GM03348 (cell line): ENCODE data around the gene DHRS11.

Experiments used
- DNase-seq: peaks from one replicate; pipeline ENCODE4 v3.0.0; 2012; ENCODE audit warnings: low spot score

Gene DHRS11, protein sequence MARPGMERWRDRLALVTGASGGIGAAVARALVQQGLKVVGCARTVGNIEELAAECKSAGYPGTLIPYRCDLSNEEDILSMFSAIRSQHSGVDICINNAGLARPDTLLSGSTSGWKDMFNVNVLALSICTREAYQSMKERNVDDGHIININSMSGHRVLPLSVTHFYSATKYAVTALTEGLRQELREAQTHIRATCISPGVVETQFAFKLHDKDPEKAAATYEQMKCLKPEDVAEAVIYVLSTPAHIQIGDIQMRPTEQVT

DNA sequence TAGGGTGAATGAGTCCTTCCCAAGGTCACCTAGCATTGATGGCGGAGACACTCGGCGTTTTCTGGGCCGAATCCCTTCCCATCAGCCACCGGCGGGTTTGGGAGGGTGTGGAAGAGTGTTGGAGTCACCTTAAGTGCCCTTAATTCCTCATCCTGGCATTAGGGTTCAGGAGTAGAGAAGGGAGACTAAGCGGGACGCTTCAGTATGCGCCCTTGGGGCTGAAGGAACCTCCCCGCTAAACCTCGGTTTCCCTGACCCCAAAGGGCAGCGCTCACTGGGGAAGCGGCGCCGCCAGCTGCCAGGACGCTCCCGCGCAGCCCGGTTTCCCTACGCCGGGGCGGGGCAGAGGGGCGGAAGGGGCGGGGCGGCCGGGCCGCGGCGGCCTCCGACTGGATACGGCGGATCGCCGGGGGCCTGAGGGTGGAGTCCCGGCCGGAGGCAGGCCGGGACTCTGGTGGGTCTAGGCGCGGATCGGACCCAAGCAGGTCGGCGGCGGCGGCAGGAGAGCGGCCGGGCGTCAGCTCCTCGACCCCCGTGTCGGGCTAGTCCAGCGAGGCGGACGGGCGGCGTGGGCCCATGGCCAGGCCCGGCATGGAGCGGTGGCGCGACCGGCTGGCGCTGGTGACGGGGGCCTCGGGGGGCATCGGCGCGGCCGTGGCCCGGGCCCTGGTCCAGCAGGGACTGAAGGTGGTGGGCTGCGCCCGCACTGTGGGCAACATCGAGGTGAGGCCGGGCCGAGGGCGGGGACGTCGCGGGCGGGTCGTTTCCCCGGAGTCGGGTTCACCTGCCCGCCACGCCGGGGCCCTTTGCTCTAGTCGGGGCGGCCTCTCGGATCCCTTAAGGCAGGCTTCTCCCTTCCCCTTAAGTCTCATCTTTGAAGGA lies at the start of gene DHRS11:
Gene DHRS11 (plus strand): TSS at position 446 of the 882 bp plus-strand sequence. CDS start 131 bp downstream, at position 577.
- peak; percentile 98 for DNase-seq

DNA sequence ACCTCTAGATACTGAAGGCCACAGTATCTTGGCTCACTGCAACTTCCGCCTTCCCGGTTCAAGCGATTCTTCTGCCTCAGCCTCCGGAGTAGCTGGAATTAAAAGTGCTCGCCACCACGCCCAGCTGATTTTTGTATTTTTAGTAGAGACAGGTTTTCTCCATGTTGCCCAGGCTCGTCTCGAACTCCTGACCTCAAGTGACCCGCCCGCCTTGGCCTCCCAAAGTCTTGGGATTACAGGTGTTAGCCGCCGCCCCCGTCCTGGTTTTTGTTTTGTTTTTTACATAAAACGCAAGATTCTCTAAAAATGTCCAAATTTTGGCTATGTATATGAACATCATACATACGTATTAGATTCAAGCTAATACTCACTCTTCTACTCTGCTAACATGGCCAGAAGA lies 48.9 kb upstream of the DHRS11 start:
- DNase-seq = no peak

DNA sequence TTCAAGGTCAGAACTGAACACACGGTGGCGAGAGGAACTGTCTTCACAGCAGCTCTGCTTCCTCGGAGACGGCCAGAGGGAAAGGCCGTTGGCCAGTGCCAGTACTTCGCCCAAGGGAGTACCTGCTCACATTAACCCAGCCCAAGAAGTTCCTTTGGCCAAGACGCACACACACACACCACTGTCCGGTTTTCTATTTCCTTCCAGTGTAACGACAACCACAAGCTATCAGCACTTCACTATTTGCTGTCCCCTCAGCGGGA lies 47.7 kb upstream of the DHRS11 start:
- DNase-seq = peak; percentile 53

DNA sequence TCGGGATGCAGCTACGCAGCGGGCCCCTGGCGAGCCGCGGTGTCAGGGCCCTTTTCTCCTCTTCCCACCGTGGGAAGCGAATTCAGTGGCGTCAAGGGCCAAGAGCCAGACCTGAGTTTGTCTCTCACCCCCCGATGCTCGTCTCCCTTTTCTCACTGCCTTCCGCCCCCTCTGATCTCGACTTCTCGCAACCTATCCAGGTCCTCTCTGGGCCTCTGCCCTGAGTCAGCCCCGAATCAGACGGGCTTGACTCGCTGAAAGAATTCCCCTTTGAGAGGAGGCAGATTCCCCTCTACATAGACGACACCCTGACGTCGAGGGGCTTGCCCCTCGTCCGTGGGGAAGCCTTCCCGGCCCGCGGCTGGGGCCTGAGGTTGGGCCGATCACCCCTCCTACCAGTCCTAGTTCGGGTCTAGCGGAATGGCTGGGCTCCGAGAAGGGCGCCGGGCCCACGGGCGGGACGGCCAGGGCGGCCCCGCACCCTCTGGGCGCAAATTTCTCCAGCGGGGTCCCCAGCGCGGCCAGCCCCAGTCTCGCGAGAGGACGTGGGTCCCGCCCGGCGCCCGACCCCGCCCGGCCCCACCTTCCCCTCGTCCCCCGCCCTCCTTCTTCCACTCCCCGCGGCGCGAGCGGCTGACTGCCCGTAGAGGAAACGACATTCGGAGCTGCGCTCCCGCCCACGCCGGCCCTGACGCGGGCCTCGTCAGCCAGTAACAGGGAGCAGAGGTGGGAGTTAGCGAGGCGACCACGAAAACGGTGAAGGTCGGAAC lies 47.2 kb upstream of the DHRS11 start, which contains the start of gene GGNBP2:
Gene GGNBP2 (plus strand): TSS at position 613 of the 770 bp plus-strand sequence. CDS start 806 bp downstream, outside the sequence.
- DNase-seq = peak; percentile 97

DNA sequence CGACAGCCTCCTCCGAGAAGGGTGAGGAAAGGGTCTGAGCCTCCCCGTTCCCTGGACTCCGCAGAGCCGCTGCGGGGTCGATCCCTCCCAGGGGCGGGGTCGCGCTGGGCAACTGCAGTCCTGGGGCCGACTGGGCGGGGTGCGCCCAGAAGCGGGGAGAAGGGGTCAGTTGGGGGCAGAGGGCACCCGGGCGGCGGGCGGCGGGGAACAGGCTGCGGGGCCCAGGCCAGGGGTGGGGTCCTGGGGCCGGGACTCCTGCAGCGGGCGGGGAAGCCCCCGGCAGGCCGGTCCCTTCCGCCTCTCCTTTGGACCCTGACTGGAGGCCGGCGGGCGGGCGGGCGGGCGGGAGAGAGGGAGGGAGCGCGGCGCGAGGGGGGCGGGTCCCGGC lies 46.6 kb upstream of the DHRS11 start:
- no peak for DNase-seq

DNA sequence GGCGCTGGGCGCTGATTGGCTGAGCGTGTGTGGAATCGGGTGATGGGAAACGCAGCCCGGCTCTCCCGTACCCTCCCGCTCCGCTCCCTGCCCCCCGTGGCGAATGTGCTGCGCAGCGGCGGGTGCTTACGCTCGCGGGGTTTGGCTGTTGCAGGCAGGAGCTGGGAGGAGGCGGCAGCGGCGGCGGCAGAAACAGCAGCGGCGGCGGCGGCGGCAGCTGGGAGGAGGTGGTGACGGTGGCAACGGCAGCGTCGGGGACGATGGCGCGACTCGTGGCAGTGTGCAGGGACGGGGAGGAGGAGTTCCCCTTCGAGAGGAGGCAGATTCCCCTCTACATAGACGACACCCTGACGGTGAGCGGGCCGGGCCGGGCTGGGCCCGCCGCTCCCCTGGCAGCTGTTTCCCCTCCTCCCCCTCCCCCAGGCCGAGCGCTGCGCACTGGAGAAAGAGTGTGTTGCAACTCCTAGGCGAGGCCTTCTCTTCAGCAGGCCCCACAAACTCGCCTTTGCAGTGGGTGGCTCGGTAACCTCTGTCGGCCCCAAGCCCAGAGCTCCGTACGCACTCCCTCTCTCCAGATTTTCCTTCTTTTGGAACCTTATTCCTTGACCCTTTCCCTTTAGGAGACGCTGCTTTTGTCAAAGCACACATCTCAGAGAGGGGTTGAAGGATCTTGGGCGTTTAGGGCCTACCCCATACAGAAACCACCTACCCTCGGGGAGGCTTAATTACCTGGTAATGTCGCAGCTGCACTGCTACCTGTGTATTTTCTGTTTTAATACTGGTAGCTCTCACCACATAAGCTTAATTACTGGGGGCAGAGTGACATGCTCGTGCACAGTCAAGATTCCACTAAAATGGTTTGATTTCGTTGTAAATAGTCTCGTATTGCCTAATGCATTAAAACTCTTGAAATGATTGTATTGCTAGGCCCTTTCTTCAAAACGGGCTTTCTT lies 45.9 kb upstream of the DHRS11 start:
- DNase-seq = peak; percentile 99

DNA sequence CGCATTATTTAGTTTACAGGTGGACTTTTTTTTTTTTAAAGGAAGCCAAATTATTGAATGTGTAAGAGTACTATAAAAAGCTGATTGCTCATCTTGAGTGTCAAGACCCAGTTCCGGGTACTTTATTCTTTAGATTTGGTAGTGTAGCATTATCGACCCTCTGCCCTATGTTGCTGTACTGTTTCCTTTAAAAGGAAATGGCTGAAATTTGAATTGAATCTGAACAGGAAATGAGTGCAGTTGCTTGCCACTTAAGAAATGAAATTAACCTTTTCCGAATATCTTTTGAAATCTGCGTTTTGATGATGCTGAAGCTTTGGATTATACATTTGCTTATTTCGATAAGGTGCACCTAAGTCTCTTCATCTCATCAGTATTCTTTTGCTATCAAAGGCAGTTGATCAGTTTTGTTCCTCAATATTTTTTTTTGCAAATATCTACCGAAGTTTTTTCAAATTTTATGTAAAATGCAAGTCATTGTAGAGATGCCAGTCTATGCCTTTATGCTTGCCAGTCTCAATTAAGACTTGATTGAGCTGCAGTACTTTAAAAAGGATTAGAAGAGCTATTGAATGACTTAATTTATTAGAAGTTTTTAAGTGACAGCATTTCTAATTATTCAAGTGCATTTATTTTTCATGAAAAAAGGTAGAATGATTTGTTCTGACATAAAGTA lies 45.1 kb upstream of the DHRS11 start:
- no peak for DNase-seq

DNA sequence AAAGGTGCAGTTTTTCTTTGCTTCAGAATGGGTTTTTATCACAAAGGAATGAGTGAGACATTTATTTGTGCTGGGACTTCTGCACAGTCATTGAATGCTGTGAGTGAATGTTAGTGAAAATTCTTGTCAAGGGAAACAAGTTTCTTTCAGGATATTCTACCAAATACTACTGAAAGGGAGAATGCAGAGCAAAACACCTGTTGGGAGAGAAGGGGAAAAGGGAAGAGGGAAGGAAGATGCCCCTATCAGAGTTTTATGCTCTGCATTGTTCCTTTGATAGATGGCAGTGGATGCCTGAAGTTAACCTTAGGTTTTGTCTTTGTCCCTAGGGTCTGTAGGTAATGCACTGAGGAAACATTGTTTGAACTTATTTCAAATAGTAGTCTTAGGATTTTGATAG lies 43.9 kb upstream of the DHRS11 start:
- no peak for DNase-seq

DNA sequence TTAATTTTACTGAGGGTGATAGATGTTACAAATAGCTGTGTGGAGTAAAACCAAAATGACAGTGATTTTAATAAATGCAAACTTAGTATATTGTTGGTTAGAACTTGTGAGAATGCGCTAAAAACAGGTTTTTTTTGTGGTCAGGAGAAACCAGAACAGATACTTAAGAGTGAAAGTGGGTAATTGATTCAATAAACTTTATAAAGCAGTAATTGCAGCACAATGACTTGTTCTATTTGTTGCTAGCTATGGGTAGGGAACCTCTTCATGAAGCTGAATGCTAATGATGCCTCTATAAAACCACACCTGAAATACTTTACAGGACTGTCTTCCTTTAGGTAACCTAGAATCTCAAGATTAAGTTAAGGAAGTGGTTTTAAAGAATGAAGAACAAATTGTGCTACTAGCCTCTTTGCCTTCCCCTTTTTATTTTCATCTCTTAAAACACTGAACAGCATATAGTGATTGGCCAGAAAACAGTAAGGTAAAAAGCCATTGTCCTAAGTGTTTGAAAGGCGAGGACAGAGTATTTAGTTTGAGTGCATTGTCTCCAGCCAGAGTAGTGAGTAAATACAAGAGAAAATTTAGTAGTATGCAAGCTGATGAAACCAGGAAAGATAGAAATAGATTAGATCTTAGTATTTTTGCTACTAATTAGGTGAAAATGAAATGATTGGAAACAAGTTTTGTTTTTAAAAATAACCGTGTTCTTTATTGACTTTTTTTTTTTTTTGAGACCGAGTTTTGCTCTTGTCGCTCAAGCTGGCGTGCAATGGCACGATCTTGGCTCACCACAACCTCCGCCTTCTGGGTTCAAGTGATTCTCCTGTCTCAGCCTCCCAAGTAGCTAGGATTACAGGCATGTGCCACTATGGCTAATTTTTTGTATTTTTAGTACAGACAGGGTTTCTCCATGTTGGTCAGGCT lies 40.9 kb upstream of the DHRS11 start:
- DNase-seq = no peak

DNA sequence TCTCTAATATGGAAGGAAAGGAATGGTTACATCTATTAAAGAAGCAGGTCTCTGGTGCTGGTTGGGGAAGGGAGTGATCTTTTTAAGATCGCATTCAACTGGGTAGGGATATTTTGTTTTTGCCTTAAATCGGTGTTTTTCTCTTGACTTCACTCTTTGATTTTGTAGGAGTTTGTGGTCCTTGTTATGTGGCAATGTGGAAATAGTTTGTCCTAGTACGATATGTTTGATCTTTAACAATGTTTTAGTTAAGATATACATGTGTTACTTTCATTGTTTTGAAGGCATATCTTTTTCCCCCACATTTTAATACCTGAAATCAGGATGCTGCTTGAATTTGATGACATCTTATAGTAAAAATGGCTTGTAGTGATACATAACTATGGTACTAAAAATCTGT lies 38.2 kb upstream of the DHRS11 start:
- DNase-seq = no peak

DNA sequence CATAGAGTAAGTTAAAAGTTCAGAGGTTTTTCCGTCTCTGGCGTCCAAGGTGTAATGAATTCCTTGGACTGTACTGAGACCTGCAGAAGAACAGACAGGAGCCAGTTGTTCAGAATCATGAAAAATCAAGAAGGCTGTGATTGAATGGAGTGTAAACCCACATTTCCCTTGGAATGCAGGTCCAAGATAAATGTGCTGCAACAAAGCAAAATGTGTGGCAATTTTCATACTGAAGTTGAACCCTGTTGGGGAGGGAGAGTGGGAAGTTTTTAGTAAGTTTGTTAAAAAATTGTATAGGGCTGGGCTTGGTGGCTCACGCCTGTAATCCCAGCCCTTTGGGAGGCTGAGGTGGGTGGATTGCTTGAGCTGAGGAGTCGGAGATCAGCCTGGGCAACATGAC lies 25.6 kb upstream of the DHRS11 start:
- no peak for DNase-seq

DNA sequence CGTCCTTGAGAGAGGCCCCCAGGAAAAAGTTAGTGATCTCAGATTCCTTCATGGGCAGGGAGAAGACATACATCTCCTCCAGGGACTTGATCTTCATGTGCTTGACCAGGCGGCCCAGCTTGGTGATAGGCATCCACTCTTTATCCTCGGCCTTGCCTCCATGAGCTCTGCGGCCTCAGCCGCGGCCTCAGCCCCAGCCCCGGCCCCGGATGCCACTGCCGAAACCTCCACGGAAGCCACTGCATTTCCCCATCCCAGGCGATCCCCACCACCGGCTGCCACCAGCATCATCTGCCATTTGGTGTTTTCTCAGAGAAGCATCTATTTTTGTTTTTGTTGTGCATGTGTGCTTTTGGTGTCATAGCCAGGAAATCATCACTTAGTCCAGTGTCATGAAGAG lies 16.7 kb upstream of the DHRS11 start:
- no peak for DNase-seq

DNA sequence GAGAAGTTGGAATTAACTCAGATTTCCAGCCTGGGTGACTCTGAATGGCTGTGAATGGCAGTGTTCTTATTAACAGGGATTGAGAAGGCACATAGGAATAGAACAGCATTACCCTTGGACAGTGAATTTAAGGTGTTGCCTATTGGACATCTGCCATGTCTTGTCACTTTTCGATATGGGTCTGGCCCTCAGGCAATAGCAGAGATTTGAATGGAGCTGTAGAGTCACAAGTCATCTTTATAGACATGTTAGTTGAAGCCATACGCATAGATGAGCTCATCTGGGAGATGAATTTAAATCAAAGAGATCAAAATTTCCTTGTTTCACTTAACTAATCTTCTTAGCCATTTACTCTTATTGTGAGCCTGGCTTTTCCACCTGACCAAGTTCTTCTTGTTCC lies 14.9 kb upstream of the DHRS11 start:
- DNase-seq = no peak

DNA sequence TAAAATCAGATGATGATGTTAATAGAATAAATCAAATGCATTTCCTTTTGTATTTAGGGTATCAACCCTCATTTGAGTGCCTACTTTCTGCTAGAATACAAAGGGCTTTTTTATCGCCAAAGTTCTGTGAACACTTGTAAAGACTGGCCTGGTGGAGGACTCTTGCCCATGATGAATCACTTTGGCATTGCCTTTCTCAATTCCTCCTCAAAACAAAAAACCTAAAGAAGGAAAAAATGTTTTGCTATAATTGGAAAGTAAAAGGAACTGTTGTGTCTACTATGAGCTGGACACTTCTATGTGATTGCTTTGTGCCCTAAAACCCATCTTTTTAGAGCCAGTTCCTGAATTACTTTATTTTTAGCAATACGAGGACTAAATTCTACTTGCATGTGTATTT lies 13.0 kb upstream of the DHRS11 start:
- no peak for DNase-seq

DNA sequence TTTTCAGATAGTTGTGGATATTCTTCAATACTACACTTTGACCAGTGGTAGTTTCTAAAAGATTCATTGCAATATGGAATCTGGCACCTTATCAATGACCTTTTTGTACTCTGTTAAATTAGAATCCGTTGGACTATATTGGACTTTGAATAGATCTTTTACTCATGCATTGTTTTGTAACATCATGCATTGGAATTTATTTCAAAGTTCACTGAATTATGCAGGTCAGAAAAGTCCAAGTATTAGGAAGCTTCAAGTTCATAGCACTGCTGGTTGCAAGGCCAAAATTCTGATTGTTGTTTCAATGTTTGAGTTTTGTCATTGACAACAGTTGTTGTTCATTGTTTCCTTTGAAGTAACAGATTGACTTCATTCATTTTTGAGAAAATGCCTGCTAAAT lies 7.9 kb upstream of the DHRS11 start:
- DNase-seq = no peak

DNA sequence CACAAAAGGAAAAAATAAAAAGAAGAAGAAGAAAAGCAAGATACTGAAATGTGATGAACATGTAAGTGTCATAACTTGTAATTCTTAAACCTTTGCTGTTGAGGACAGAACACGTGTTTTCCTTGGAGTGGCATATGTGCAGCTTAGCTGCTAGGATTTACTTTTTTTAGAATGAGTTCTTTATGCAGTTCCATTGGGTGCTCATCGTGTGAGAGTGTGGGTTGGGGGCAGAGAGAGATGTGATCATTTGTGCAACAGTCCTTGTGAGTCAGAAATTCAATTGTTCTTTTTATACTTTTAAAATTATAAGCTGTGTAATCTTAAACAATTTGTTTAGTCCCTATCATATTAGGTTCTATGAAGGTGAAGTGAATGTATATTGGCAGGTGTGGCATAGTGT lies 5.5 kb upstream of the DHRS11 start:
- no peak for DNase-seq

DNA sequence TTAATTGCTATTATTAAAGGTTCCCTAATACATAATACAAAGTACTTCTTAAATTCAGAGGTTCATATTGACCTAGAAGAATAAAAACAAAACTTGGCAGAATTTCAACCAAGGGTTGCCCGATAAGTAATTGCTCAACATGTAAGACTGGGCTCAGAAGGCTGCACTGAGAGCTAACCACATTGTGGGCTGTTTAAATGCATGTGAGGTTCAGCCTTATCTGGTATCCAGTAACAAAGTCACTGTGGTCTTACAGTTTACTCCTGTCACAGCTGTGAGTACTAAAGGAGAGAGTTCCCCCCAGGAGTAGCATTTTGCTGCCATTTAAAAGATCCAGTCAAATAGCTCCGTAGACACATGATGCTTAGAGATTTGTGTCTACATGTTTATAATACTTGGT lies 1.6 kb upstream of the DHRS11 start:
- no peak for DNase-seq

DNA sequence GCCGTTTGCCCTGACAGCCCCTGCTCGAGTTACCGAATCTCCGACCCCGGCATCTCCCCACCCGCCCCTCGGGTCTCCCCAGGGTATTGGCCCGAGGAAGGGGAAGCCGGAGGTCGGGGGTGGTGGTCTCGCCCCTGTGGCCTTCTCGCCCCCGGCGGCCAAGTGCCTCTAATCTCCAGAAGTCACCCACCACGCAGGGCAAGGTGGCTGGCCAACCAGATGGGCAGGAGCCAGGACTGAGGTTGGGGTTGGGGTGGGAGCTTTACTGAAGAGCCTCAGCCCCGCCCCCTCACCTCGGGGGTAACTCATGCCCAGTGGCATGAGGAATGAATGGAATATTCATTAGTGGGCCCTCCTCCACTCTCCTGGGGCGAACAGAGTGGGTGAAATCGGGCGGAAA lies 637 bp downstream of the DHRS11 start:
- peak; percentile 44 for DNase-seq

DNA sequence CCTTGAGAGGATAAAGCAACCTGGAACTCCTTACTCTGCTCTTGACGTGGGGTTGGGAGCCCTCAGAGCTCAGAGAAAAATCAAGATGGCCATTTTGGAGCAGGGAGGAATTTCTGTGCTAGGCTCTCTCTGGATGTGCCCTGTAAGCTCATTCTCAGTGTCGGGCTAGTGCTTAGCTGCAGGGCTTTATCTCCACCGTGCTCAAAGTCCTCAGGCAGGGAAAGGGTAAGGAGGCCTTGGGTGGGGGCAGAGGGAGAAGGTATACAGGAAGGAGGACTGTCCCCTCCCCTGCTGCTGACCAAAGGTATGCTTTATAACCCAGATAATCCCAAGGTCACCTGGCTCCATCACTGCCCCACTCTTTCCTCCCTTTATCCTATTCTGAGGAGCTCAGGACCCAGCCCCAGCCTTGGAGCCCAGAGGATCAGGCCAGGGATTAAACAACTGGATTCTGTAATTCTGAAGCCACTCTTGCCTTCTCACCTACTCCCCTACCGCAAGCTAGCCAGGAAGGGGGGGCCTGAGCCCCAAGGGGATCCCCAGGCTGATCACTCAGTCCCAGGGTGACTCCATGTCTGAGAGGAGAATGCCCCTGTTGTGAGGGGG lies 1.1 kb downstream of the DHRS11 start:
- DNase-seq = no peak
